Measurements from ENCODE around the gene CCSAP. TPM values are rescaled to one million over a fixed set of nuclear protein-coding genes. Genes with fewer than 3 reads are reported as not detected.
A peak's percentile ranks its signal among the peaks of the same experiment; 100 is the strongest.
"Not testable (repeated sequence)": the region's sequence is repeated elsewhere in the genome, so short reads cannot be mapped to it uniquely, and the experiment has no call there.

Gene CCSAP, protein sequence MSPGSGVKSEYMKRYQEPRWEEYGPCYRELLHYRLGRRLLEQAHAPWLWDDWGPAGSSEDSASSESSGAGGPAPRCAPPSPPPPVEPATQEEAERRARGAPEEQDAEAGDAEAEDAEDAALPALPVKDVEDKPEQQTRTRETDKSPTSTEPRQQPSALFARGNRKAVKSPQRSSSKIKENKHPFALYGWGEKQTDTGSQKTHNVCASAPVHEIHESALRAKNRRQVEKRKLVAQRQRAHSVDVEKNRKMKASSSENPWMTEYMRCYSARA
- 10 to 100 TPM in 1 of 12 donors, 1 to 10 TPM in 10, not detected in 1; 6.2 to 10.5 (median 7.5) TPM for polyA plus RNA-seq (ENCODE audit: insufficient read length in 12 of 12)
- long read RNA-seq, donor 1, full-length matches to known transcripts = 4 of 4 reads
- long read RNA-seq, donor 1, partial matches to known transcripts = 0 of 4 reads
- long read RNA-seq, donor 1, other reads (novel, unspliced or antisense) = 0 of 4 reads
- long read RNA-seq, donor 2, full-length matches to known transcripts = 6 of 6 reads
- long read RNA-seq, donor 2, partial matches to known transcripts = 0 of 6 reads
- long read RNA-seq, donor 2, other reads (novel, unspliced or antisense) = 0 of 6 reads
- long read RNA-seq, donor 3 = 0 reads
- long read RNA-seq, donor 4, full-length matches to known transcripts = 1 of 1 reads
- long read RNA-seq, donor 4, partial matches to known transcripts = 0 of 1 reads
- long read RNA-seq, donor 4, other reads (novel, unspliced or antisense) = 0 of 1 reads
- long read RNA-seq, donor 5, full-length matches to known transcripts = 3 of 3 reads
- long read RNA-seq, donor 5, partial matches to known transcripts = 0 of 3 reads
- long read RNA-seq, donor 5, other reads (novel, unspliced or antisense) = 0 of 3 reads
- long read RNA-seq, donor 6, full-length matches to known transcripts = 2 of 2 reads
- long read RNA-seq, donor 6, partial matches to known transcripts = 0 of 2 reads
- long read RNA-seq, donor 6, other reads (novel, unspliced or antisense) = 0 of 2 reads
- long read RNA-seq, donor 7 = 0 reads
- long read RNA-seq, donor 8, full-length matches to known transcripts = 1 of 1 reads
- long read RNA-seq, donor 8, partial matches to known transcripts = 0 of 1 reads
- long read RNA-seq, donor 8, other reads (novel, unspliced or antisense) = 0 of 1 reads
- long read RNA-seq, donor 9 = 0 reads
- long read RNA-seq, donor 10, full-length matches to known transcripts = 3 of 3 reads
- long read RNA-seq, donor 10, partial matches to known transcripts = 0 of 3 reads
- long read RNA-seq, donor 10, other reads (novel, unspliced or antisense) = 0 of 3 reads
- long read RNA-seq, donor 11, full-length matches to known transcripts = 5 of 5 reads
- long read RNA-seq, donor 11, partial matches to known transcripts = 0 of 5 reads
- long read RNA-seq, donor 11, other reads (novel, unspliced or antisense) = 0 of 5 reads

DNA sequence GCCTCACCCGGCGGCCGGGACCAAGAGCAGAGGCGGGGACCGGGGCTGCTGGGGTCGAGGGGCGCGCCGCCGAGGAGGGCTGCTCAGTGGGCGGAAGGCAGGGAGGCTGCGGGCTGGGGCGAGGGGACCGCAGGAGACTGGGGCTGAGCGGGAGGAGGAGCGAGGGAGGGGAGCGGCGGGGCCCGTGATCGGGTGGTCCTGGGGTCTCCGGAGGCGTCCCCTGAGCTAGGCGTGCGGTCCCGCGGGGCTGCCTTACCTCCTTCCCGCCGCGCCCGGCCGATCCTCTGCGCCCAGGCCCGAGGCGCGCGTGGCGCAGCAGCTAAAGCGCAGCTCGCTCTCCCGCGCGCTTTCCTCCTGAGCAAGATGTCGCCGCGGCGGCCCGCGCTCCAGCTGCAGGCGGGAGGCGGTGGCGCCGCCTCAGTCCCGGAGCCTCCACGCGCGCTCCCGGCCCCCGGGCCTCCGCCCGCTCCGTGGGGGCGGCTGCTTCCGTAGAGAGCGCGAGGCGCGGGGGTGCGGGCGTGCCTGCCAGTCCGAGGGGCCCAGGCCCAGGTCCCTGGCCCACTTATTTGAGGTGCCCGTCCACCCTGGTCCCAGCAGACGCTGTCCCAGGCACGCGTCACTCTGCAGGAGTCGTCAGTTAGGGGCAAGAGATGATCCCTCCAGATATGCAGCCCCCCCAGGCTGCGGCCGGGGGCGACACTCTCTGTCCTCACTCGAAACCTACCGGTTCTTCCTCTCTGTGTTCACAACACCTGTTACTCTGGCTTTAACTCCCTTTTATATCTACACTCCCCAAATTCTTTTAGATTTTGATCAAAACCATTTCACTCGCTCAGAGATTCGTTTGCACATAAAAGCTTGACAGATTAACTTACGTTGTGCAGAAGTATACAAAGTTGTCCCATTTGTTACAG lies at the start of gene CCSAP:
Gene CCSAP (minus strand): TSS at position 392 of the 914 bp plus-strand sequence. CDS start 582 bp downstream, outside the sequence.
- peak; percentile 40 for DNase-seq

GRCh38 chr1:229390130-229390529 lies 47.3 kb upstream of the CCSAP start:
- DNase-seq = no peak

DNA sequence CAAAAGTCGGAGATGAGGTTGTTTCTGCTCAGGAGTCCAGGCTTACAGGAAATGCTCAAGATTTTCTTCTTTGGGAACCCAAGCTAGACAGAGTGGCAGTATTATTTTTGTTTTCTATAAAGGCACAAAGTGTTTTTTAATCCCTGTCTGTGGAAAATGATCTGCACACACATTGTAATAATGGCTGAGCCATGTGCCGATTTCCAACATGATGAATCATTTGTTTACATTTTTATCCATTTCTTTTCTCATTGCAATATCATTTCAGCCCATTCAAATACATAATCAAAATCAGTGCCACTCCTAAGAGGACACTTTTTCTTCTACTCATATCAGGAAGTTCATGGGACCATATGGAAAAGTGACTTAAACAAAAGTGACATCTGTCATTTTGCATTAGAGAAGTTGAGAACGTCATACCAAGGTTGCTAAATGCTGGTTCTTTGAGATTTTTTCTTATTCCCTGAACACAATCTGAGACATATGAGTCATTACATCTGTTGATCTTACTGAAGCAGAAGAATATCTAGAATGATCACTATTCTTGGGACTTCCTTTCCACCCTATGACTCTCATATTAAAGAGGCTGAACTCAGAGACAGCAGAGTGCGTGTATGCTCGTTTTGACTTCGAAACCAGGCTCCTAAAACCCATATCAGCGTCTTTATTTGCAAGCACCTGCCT lies 46.2 kb upstream of the CCSAP start:
- DNase-seq = no peak

- DNase-seq = no peak
Observed at GRCh38 chr1:229385853-229386456, 43.1 kb upstream of the CCSAP start.

- no peak for DNase-seq
Observed at GRCh38 chr1:229384822-229385221, 42.0 kb upstream of the CCSAP start.

GRCh38 chr1:229383961-229384360 lies 41.1 kb upstream of the CCSAP start:
- DNase-seq = no peak

DNA sequence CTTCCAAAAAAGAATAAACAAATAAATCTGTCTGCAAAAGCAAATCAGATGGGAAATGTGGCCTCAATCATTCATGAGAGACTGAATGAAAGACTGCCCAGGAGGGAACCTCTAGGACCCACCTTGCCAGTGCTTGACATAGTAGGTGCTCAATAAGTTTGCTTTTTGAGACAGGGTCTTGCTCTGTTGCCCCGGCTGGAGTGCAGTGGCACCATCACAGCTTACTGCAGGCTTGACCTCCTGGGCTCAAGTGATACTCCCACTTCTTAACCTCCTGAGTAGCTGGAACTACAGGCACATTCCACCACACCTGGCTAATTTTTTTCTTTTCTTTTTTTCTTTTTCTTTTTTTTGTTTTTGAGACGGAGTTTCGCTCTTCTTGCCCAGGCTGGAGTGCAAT lies 40.3 kb upstream of the CCSAP start:
- no peak for DNase-seq

GRCh38 chr1:229381234-229381633 lies 38.4 kb upstream of the CCSAP start:
- DNase-seq = no peak

DNA sequence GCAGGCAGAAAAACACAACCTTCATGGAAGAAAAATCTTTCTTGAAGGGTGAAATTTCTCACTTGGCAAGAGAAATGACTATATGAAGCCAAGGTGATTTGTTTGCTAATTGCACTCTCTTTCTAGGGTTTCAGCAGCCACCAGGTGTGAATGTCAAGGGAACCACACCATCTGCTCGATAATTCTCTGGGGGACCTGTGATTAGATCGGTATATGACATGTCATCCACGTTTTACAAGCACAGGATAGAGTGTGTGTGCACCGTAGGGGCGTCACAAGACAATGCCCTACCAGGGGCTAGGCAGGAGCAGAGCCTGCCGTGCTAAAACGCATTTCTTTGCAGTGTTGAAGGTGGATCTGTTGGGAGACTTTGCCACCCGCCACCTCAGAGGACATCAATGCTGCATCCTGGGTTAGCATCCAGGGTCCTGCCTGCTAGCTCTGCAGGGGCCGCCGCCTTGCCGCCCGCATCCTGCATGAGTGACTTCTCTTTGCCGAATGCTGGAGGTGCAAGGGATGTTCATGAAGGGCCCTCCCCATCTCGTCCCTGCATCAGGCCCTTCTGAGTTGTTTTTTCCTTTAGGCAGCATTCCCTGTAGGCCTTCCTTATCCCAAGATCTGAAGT lies 37.8 kb upstream of the CCSAP start:
- DNase-seq = no peak

- no peak for DNase-seq
Observed at GRCh38 chr1:229379846-229380245, 37.0 kb upstream of the CCSAP start.

DNA sequence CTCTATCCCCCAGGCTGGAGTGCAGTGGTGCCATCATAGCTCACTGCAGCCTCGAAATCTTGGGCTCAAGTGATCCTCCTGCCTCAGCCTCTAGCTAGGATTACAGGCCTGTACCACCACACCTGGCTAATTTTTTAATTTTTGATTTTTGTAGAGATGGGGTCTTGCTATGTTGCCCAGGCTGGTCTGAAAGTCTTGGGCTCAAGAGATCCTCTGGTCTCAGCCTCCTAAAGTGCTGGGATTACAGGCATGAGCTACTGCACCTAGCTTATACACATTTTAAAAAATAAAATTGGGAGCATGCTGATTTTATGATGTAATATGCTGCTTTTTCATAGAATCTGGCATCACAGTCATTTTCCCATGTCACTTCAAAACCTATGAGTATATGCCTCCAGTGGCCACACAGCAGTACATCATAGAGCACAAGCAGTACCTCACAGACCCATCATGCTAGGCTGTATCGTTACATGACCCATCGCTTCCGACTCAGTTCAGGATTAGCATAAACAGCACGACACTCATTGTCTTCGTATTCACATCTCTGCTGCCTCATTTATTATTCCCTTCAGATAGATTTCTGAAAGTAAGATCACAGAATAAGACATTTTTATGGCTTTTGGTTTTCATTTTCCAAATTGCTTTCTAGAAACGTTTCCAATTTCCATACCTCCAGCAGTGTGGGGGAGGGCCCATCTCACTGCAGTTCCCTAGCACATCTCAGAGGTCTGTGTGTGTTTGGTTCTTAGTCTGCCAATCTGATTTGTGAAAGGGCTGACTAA lies 35.9 kb upstream of the CCSAP start:
- no peak for DNase-seq

- not testable (repeated sequence) for DNase-seq
Observed at GRCh38 chr1:229378035-229378434, 35.2 kb upstream of the CCSAP start.

DNA sequence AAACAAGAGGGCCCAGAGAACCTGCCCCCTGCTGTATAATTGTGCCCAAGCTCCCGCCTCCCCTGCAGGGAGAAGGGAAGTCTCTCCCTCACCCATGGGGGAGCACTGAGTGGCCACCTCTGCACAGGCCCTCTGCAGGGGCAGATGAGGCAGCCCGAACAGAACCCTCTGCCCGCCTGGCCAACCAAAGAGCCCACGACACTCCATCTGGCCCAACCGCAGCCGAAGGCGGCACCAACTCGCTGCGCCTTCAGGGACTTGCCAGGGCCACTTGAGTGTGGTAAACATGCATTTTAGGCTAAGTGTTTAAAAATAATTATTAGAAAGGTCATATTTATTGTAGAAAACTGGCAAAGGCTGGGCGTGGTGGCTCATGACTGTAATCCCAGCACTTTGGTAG lies 34.6 kb upstream of the CCSAP start:
- no peak for DNase-seq

DNA sequence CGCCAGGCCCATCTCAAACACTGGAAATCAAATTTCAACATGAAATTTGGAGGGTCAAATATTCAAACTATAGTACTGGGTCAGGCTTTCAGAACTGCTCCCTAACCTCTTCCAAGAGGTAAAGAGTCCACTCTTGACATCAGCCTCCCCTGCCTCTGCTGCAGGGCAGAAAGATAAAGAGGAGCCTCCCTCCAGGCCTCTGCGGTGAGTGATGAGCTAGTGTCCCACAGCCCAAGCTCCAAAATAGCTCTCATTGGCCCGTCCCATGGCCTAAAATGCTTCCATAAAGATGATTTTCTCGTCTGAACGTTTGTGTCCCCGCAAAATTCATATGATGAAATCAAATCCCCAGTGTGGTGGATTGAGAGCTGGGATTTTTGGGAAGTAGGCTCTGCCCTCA lies 33.7 kb upstream of the CCSAP start:
- DNase-seq = no peak

GRCh38 chr1:229374485-229374884 lies 31.6 kb upstream of the CCSAP start:
- no peak for DNase-seq

DNA sequence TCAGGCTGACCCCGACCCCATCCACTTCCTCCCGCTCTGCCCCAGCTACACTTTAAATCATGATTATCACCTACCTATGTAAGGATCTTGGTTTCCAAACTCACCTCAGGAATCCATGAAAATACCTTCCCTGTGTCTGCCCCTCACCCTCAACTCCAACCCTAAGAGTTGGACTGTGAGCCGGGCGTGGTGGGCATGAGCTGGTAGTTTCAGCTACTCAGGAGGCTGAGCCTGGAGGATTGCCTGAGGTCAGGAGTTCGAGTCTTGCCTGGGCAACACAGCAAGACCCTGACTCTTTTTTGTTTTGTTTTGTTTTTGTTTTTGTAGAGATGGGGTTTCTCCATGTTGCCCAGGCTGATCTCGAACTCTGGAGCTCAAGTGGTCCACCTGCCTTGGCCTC lies 30.5 kb upstream of the CCSAP start:
- no peak for DNase-seq

GRCh38 chr1:229372251-229372650 lies 29.4 kb upstream of the CCSAP start:
- DNase-seq = no peak

- DNase-seq = no peak
Observed at GRCh38 chr1:229371624-229372023, 28.8 kb upstream of the CCSAP start.
